GM19324 (cell line): Measurements from ENCODE around the gene STK32A.

Source experiments
- ATAC-seq: cut with Tn5 transposase; IDR thresholded peaks from one replicate; pipeline ENCODE4 v1.9.1; 2021; ENCODE audit warnings: mild to moderate bottlenecking, moderate library complexity; ENCODE audit not compliant: unreplicated experiment, low FRiP score

Gene STK32A

GRCh38 chr5:147248561-147248960 lies 13.7 kb downstream of the STK32A start:
- no peak for ATAC-seq

GRCh38 chr5:147259837-147260236 lies 25.0 kb downstream of the STK32A start:
- no peak for ATAC-seq

GRCh38 chr5:147267082-147267832 lies 32.4 kb downstream of the STK32A start:
- no peak for ATAC-seq

- no peak for ATAC-seq
Observed at GRCh38 chr5:147276497-147276896, 41.7 kb downstream of the STK32A start.

GRCh38 chr5:147286296-147286695 lies 51.5 kb downstream of the STK32A start:
- ATAC-seq = no peak

- no peak for ATAC-seq
Observed at GRCh38 chr5:147287110-147287509, 52.3 kb downstream of the STK32A start.

GRCh38 chr5:147290261-147290660 lies 55.4 kb downstream of the STK32A start:
- no peak for ATAC-seq

- no peak for ATAC-seq
Observed at GRCh38 chr5:147303251-147303650, 68.4 kb downstream of the STK32A start.

GRCh38 chr5:147303976-147304375 lies 69.2 kb downstream of the STK32A start:
- no peak for ATAC-seq

- ATAC-seq = no peak
Observed at GRCh38 chr5:147305147-147305546, 70.3 kb downstream of the STK32A start.

GRCh38 chr5:147306351-147306750 lies 71.5 kb downstream of the STK32A start:
- ATAC-seq = no peak

GRCh38 chr5:147307170-147307569 lies 72.3 kb downstream of the STK32A start:
- no peak for ATAC-seq

GRCh38 chr5:147309621-147310020 lies 74.8 kb downstream of the STK32A start:
- ATAC-seq = no peak

GRCh38 chr5:147310059-147310704 lies 75.4 kb downstream of the STK32A start:
- ATAC-seq = no peak

- no peak for ATAC-seq
Observed at GRCh38 chr5:147317978-147318684, 83.3 kb downstream of the STK32A start.

GRCh38 chr5:147321569-147321968 lies 86.7 kb downstream of the STK32A start:
- ATAC-seq = no peak

- ATAC-seq = no peak
Observed at GRCh38 chr5:147327421-147327820, 92.6 kb downstream of the STK32A start.

- no peak for ATAC-seq
Observed at GRCh38 chr5:147327905-147328304, 93.1 kb downstream of the STK32A start.

GRCh38 chr5:147332658-147333057 lies 97.8 kb downstream of the STK32A start:
- peak; percentile 54 for ATAC-seq

- no peak for ATAC-seq
Observed at GRCh38 chr5:147336876-147337275, 102.0 kb downstream of the STK32A start.

- ATAC-seq = no peak
Observed at GRCh38 chr5:147339313-147339712, 104.5 kb downstream of the STK32A start.
